ENCODE measurements around the gene ITGAD. TPM values are rescaled to one million over a fixed set of nuclear protein-coding genes. Genes with fewer than 3 reads are reported as not detected.
A peak's percentile ranks its signal among the peaks of the same experiment; 100 is the strongest.

ITGAD gene
- total RNA-seq, 1 donor from 2014 or later = not detected

GRCh38 chr16:31464348-31464769 lies 71.2 kb downstream of the ITGAD start:
- no peak for TF ChIP-seq CTCF (IDR thresholded peaks at IDR 0.05; ENCODE audit: partially characterized antibody, unreplicated experiment)
- Mint-ChIP-seq H3K27ac (ENCODE audit: unreplicated experiment) (no peak overlapping the region), H3K4me3 (ENCODE audit: unreplicated experiment) (no peak overlapping the region), H3K4me1 (ENCODE audit: low read depth, unreplicated experiment) (peaks cover 3% of the 10 kb centered on the region), H3K36me3 (ENCODE audit: unreplicated experiment) (no peaks in the 10 kb centered on the region), H3K9me3 (ENCODE audit: unreplicated experiment) (peaks cover 10% of the 10 kb centered on the region), H3K27me3 (ENCODE audit: unreplicated experiment) (peaks cover 4% of the 10 kb centered on the region)
- DNase-seq = peak; percentile 14

- H3K27ac Mint-ChIP-seq (ENCODE audit: unreplicated experiment) = no peak overlapping the region
- H3K36me3 Mint-ChIP-seq (ENCODE audit: unreplicated experiment) = no peaks in the 10 kb centered on the region
- H3K4me3 Mint-ChIP-seq (ENCODE audit: unreplicated experiment) = no peak overlapping the region
- peaks cover 4% of the 10 kb centered on the region for H3K27me3 Mint-ChIP-seq (ENCODE audit: unreplicated experiment)
- no peak for TF ChIP-seq CTCF (IDR thresholded peaks at IDR 0.05; ENCODE audit: partially characterized antibody, unreplicated experiment)
- DNase-seq = no peak
- peaks cover 3% of the 10 kb centered on the region for H3K4me1 Mint-ChIP-seq (ENCODE audit: low read depth, unreplicated experiment)
- H3K9me3 Mint-ChIP-seq (ENCODE audit: unreplicated experiment) = peaks cover 10% of the 10 kb centered on the region
Observed at GRCh38 chr16:31464781-31465260, 71.7 kb downstream of the ITGAD start.

GRCh38 chr16:31465788-31466370 lies 72.7 kb downstream of the ITGAD start:
- no peak for TF ChIP-seq CTCF (IDR thresholded peaks at IDR 0.05; ENCODE audit: partially characterized antibody, unreplicated experiment)
- Mint-ChIP-seq H3K4me1 (ENCODE audit: low read depth, unreplicated experiment) (no peaks in the 10 kb centered on the region), H3K27me3 (ENCODE audit: unreplicated experiment) (peaks cover 2% of the 10 kb centered on the region), H3K27ac (ENCODE audit: unreplicated experiment) (no peak overlapping the region), H3K9me3 (ENCODE audit: unreplicated experiment) (peaks cover 6% of the 10 kb centered on the region), H3K36me3 (ENCODE audit: unreplicated experiment) (no peaks in the 10 kb centered on the region), H3K4me3 (ENCODE audit: unreplicated experiment) (no peak overlapping the region)
- no peak for DNase-seq

- Mint-ChIP-seq H3K27me3 (ENCODE audit: unreplicated experiment) (peaks cover 6% of the 10 kb centered on the region), H3K4me1 (ENCODE audit: low read depth, unreplicated experiment) (peaks cover 5% of the 10 kb centered on the region), H3K9me3 (ENCODE audit: unreplicated experiment) (peaks cover 4% of the 10 kb centered on the region), H3K27ac (ENCODE audit: unreplicated experiment) (no peak overlapping the region), H3K4me3 (ENCODE audit: unreplicated experiment) (no peak overlapping the region), H3K36me3 (ENCODE audit: unreplicated experiment) (peaks cover 4% of the 10 kb centered on the region)
- DNase-seq = no peak
- TF ChIP-seq CTCF (IDR thresholded peaks at IDR 0.05; ENCODE audit: partially characterized antibody, unreplicated experiment) = no peak
Observed at GRCh38 chr16:31466381-31466841, 73.3 kb downstream of the ITGAD start.

GRCh38 chr16:31467151-31467773 lies 74.1 kb downstream of the ITGAD start:
- Mint-ChIP-seq H3K4me1 (ENCODE audit: low read depth, unreplicated experiment) (peaks cover 8% of the 10 kb centered on the region), H3K27ac (ENCODE audit: unreplicated experiment) (no peak overlapping the region), H3K4me3 (ENCODE audit: unreplicated experiment) (no peak overlapping the region), H3K9me3 (ENCODE audit: unreplicated experiment) (peaks cover 4% of the 10 kb centered on the region), H3K27me3 (ENCODE audit: unreplicated experiment) (peaks cover 6% of the 10 kb centered on the region), H3K36me3 (ENCODE audit: unreplicated experiment) (peaks cover 4% of the 10 kb centered on the region)
- DNase-seq = no peak
- no peak for TF ChIP-seq CTCF (IDR thresholded peaks at IDR 0.05; ENCODE audit: partially characterized antibody, unreplicated experiment)

Measured in glutamatergic neuron (in vitro differentiated cells).